HK-2 (cell line): Measurements from ENCODE around the gene MACROD2.
"Not testable (repeated sequence)": the region's sequence is repeated elsewhere in the genome, so short reads cannot be mapped to it uniquely, and the experiment has no call there.

ENCODE experiments used
- DNase-seq: peaks from one replicate; pipeline ENCODE4 v3.0.0-alpha.2; 2018; ENCODE audit not compliant: unreplicated experiment

Gene MACROD2

DNA sequence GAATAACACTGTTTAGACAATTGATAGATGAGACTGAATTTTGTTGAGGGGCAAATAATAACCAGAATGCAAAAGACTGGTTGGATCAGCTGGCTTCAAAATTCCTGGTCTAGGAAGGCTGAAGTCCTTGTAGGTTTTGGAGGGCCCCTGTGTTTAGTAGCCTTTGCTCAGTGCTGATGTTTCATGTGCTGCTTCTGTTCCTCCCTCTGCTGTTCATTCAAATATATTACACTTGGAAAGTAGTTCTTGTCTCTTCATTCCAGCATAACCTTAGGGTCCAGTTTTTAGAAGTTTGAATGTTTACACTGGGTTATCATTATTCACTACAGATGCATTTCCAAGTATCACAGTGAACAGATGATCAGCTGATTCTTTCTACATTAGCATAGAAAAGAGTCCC, 269.6 kb downstream of the MACROD2 start:
- no peak for DNase-seq

DNA sequence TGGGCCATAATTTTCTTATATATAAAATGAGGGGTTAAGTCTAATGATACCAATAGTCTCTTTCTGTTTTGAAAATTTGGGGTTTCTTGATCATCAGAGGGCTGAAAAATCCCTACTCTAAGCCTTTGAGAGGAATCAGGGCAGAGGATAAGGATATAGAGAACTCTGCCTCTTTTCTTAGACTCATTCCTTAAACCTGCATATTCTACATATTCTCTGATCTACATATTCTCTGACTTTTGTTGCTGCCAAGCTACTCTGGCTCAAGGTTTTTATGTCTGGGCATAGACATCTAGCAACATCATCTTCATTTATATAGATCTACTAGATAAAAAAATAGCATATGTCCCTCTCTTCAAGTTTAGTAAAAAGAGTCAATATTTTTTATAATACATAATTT, 270.9 kb downstream of the MACROD2 start:
- no peak for DNase-seq

DNA sequence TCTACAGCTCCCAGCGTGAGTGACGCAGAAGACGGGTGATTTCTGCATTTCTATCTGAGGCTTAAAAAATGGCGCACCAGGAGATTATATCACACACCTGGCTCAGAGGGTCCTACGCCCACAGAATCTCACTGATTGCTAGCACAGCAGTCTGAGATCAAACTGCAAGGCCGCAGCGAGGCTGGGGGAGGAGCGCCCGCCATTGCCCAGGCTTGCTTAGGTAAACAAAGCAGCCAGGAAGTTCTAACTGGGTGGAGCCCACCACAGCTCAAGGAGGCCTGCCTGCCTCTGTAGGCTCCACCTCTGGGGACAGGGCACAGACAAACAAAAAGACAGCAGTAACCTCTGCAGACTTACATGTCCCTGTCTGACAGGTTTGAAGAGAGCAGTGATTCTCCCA, 275.4 kb downstream of the MACROD2 start:
- not testable (repeated sequence) for DNase-seq

DNA sequence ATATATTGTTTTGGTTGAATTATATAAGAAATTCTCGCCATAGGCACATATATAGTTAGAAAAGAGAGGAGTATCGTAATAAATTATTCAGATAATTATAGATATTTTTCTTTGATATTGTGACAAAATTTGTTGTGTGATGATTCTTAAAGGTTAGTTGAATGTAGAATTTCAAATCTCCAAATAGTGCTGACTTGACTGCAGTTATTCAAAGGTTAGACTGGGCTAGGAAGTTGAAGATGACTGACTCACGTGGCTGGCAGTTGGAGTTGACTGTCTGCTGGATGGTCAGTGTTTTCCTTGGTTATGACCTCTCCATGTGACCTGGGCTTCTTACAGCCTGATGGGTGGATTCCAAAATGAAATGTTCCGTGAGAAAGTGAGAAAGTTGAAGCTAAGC, 286.8 kb downstream of the MACROD2 start:
- DNase-seq: no peak

DNA sequence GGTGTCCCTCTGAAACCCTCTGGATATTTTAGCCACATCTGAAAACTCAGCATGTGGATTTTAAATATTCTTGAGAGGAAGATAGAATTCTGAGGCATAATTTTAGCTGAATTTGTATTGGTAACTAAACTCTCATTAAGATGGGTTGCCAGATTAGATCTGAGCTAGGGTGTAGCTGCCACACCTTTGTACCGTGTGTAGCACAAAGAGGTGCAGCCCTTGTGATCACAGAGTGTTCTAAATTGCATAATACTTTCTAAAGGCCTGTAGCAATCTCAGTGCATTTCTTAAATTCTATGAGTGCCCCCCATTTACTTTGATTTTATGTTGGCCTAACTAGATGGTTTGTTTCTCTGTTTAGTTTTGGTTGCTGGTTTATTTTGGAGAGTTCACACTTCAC, 289.1 kb downstream of the MACROD2 start:
- no peak for DNase-seq

DNA sequence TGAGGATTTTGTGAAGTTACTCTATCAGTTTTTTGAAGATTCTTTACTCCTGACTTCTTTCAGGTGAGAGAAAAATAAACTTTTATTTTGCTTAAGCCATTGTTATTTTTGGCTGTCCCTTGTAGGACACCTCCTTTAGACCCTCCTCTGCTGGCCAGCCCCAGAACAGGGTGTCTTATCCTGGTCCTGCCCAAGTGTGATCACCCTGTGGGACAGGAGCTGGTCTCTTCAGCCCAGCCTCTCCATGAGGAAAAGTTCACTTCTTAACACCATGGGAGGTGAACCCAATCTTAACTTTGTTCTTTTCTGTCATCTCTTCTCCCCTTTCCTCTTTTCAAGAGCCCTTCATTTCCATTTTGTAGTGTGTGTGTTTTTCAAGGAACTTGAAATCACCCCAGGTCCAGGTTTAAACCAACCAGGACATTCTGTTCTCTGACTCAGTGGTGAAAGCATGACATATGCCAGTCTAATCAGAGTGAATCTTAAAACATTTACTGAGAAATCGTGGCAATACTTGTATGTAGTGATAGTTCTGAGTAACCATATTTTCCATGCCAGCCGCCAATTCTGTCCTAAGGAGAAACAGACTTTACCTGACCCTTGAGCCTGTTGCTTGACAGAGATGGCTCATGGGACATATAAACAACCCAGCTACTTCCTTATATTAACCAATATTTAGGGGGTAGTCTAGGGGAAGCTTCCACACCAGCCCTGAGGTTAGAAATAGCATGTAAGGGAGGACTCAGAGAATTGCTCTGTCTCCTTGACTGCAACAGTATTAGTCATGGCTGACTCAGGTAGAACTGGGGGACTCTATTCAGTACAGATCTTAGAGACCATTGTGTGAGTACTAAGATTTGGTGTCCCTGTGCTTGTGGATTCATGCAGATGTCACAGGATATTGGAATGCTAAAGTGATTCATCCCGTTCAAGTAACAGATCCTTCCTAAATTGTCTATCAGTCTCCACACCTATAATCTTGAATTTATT, 293.3 kb downstream of the MACROD2 start:
- peak; percentile 16 for DNase-seq

DNA sequence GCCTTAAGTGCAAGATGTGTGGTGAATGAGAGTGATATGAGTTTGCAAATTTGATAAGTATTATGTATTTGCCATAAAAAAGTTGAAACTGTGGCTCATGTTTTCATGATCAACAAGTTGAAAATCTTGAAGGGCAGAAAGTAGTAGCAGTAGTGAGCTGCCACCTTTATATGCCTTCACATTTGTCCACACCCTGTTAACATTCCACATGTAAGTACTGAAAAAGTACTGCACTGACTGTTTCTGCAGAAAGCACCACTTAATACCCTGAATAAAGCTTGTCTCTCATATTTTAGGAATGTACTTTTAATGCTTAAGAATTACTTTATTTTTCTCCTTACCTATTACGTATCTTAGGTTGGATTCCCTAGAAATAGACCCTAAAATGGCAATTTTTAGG, 296.2 kb downstream of the MACROD2 start:
- DNase-seq: no peak

DNA sequence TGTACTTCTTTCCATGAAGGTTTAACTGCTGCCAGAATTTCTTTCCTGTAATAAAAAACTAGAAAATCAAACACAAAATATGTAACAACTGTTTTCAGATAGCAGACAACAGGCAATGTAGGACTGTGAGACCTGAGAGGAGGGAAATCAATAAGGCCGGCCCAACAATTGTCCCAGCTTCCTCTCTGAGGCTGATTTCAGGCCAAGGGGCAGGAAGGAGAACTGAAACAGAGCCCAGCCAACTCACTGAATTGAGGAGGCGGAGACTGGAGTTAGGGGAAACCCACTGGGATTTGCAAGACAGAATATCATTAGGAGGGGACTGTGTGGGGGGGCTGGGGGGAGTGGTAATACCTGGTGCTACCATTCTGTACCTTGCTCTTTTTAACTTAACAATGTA, 299.9 kb downstream of the MACROD2 start:
- no peak for DNase-seq

DNA sequence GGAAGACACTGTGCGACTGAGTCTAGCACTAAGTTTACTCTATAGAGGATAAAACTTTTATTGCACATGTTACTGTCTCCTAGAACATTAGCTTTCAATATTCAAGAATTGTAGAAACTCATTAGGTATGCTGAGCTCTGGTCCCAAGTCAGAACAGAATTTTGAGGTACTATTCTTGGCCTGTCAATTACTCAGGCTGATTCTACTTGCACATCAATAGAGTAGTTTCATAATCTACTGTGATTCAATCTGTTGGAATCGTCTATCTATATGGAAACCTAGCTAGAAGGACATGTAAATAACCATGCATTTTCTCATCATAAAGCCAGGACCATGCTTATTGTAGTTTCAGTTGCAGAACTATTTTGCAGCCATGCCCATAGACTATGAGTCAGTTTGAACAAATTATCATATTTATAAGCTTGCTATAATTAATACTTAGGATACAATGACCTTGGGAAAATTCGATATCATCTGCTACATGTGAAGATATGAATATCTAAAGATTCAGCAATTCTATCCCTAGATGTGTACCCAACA, 300.5 kb downstream of the MACROD2 start:
- no peak for DNase-seq

DNA sequence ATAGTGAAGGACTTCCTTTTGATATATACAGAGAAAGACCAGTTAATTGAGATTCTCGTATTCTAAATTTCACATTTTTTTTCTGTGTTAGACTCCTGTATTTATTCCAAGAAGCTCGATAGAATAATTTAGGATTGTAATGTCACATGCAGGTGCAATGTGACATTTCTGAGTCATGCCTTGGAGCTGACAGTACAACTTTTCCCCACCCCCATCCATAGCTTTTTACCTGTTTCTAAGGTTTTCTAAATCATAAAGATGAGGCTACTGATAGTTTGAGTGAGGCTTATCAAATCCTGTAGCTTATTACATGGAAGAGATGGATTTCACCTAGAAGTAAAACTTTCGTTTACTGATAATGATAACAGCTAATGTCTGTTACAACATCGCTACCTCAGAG, 304.5 kb downstream of the MACROD2 start:
- no peak for DNase-seq

DNA sequence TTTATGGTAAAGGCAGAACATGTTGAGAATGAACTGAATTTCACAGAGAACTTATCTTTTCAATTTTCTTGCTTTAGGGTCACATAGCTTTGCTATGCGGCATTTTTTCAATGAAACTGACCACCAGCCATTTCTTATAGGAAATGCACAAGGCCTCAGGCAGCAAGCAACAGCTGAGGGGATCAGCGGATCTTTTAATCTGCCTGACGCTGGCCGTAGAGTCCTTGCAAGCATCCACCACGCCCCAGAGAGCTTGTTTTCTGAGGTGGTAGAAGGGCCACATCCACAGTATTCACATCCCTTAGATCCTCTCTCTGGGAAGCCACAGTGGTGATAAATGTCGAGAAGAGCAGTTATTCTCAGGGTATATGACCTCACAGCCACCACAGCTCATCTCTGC, 307.8 kb downstream of the MACROD2 start:
- DNase-seq: no peak

DNA sequence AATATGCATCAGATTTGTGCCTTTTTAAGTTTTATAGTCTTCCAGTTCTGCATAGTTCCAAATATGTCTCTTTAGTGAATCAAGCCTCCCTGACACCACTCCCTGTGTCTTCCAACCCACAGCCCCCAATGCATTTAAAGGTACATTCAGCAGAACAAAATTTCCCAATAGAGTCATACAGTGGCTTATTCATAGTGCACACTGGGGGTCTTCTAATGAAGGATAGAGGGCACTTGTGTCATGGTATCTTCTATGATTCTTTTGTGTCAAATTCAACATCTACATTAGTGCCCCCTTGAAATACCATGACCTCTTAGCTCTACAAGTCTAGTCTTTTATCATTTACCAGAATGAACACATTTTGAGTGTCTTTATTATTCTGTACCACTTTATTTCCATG, 308.3 kb downstream of the MACROD2 start:
- DNase-seq: no peak

DNA sequence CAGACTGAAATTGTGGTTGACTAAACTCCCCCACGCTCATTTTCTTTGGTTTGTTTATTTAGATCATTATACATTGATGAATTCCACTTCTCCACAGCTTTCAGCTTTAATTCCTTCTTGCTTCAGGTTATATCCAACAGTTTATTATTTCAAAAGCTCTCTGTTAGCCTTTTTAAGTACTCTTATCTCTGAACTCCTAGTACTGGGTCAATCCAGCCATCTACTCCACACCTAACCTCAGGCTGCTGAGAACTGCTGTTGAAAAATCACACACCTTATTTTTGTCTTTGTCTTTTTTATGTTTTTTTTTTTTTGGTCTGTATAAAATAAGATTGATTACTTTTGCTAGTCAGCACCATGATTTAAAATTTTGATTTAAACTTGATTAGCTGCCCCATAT, 309.2 kb downstream of the MACROD2 start:
- DNase-seq: no peak

DNA sequence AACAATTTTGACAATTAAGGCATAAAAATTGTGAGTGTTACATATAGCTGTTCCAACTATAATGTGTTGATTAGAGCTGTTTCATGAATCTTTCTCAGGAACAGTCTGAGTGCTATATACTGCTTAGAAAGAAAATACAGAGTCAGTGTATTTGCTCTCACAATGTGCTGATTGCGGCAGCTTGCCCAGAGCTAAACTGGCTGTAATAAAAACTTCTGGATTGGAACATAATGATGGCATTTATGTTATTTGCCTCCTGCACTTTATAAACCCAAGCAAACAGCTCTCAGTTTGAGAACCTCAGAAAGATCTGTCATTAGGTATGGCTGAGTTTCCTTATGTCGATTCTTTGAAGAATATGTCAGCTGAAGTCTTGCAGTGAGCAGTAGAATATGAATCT, 312.6 kb downstream of the MACROD2 start:
- DNase-seq: no peak

DNA sequence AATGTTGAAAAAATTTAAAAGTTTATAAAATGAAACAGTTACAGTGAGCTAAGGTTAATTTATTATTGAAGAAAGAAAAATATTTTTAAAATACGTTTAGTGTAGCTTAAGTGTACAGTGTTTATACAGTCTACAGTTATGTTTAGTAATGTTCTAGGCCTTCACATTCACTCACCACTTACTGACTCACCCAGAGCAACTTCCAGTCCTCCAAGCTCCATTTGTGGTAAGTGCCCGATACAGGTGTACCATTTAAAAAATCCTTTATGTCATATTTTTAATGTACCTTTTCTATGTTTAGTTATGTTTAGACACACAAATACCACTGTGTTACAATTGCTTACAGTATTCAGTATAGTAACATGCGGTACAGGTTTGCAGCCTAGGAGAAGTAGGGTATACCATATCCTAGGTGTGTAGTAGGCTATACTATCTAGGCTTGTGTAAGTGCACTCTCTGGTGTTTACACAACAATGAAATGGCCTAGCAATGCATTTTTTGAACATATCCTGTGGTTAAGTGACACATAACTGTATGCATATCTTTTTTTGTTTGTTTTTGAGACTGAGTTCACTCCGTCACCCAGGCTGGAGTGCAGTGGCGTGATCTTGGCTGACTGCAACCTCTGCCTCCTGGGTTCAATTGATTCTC, 315.8 kb downstream of the MACROD2 start:
- no peak for DNase-seq

DNA sequence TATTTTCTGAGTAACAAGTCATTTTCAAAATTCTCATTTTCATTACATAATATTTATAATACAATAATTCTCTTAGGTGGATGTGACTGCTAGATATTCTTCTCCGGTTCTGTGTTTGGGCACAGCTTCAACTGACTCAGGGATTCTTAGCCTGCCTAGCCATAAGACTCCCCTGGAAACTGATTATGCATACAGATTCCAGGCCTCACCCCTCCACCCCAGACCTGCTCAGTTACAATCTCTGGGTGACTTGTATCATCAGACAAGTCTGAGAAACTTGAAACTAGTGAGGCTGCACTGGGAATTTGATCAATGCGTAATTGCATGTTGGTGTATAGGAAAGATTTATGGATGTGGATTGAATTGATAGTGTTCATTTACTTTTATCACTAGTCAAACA, 316.7 kb downstream of the MACROD2 start:
- no peak for DNase-seq

DNA sequence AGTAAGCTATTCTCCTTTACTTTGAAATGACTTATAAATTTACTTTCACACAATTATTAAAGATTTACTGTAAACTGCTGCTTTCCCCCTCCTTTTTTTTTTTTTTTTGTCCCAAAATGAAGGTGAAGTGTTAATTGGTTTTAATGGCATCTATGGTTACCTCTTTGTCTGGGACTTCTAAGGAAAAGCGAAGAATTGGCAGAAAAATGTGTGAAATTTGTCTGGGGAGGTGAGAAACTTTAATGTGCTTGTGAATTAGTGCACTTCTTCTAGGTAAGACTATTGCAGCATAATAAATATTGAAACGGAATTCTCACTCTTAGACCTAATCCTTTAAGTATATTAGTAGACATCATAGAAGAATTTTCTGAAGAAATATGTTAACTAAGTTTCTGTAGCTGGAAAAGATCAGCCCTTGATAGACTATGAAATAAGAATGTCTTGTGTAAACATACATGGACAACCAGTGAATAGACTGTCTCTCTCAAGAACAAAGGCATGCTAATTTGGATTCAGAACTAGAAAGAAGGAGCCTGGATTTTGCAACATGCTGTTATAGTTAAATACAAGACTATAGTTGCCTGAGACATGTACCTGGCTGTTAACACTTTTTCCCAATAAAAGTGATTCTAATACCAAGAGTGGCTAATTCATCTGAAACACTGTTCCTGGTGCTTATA, 318.2 kb downstream of the MACROD2 start:
- no peak for DNase-seq

DNA sequence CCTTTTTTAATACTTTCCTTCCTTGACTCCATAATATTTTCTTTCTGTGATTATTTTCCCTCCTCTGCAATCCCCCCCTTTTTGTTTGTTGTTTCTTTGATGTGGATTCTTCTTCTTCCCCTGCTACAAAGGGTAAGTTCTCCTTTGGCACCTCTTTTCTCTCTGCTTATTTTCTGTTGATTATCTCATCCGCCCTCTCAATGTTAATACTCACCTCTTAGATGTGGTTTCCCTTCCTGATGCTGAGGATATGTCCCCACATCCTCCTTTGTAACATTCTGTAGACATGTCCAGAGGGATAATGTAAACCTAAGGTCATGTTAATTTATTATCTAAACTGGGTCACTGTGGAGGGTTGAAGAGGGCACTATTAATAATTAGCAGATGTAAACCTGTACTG, 324.4 kb downstream of the MACROD2 start:
- no peak for DNase-seq

DNA sequence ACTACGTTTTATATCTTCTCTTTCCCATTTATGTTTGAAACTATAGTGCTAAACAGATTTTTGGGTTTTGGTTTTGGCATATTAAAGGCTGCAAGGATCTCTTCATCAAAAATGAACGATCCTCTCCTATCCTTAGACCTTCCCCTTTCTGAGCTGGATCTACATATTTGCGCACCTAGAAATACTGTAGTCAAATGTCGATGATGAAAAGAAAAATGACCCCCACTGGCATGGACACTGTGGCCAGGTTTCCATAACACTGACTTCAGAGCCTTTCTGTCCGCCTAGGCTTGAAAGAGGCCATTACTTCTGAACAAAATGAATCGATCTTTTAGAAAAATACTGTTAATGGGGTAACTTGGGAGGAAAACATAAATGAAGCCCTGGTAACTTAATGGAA, 336.3 kb downstream of the MACROD2 start:
- no peak for DNase-seq

DNA sequence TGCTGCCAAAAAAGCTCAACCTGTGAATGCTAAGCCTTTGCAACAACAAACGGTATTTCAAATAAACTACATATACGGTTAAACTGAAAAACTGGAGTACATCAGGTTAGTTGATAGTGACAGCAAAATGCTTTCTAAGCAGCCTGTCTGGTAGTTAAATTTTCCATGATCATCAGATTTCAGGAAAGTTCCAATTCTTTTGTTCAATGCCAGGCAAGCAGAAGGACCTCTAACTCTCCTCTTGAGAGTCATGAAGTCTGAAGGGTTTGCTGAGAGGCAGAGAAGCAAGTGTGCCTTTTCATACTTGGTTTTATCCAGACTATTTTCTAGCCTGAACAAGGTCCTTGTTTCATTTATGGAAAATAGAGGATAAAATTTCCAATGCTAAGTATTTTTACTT, 337.6 kb downstream of the MACROD2 start:
- no peak for DNase-seq

DNA sequence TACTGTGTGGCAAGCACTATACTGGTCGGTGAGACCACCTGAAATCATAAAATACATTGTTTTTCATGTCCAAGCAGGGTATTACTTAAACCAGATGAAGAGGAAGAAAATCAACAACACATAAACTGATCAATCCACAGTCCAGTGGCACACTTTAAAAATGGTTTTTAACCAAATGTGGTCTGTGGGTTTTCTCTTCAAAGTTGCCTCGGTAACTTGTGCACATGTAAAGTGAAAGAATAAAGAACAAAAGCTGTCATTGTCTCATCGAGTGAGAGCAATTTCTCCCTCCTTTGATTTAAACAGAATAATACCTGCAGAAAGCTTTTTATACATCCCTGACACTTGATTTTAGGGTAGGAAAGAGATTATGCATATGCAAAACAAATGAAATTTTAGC, 338.4 kb downstream of the MACROD2 start:
- DNase-seq: no peak

DNA sequence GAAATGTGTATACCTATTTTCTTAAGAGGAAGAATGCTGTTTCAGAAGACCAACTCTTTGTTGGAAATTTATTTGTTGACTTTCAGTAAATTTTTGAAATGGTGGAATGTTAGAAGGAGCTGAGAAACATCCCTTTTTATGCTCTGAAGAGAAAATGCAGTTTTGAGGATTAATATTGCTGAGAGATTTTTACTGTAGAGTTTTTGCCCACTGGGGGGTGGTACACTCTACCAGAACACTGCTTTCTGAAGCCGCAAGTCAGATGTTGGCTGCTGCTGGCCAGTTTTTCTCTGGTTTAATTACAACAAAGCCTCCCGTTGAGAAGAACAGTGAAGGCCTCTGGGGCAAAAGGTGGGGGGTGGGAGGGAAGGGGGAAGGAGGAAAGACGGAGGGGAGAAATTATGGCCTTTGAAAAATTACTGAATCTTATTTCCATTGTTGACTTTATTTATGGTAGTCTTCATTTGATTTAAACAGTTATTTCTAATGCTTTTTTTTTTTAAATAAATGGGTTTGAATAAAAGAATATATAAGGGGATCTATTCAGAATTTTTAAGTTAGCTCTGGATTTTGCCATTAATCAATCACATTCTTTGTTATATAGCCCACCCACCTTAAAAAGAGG, 339.1 kb downstream of the MACROD2 start:
- DNase-seq: peak; percentile 40
